ENCODE data around the gene PPP1R18. TPM values are rescaled to one million over a fixed set of nuclear protein-coding genes. Genes with fewer than 3 reads are reported as not detected.

Gene PPP1R18
- total and polyA plus RNA-seq, 9 of the 15 experiments (the other 6 are each of a cell fraction or from before 2014, with no cell fraction given): 12.0 to 99.2 (median 42.6) TPM

DNA sequence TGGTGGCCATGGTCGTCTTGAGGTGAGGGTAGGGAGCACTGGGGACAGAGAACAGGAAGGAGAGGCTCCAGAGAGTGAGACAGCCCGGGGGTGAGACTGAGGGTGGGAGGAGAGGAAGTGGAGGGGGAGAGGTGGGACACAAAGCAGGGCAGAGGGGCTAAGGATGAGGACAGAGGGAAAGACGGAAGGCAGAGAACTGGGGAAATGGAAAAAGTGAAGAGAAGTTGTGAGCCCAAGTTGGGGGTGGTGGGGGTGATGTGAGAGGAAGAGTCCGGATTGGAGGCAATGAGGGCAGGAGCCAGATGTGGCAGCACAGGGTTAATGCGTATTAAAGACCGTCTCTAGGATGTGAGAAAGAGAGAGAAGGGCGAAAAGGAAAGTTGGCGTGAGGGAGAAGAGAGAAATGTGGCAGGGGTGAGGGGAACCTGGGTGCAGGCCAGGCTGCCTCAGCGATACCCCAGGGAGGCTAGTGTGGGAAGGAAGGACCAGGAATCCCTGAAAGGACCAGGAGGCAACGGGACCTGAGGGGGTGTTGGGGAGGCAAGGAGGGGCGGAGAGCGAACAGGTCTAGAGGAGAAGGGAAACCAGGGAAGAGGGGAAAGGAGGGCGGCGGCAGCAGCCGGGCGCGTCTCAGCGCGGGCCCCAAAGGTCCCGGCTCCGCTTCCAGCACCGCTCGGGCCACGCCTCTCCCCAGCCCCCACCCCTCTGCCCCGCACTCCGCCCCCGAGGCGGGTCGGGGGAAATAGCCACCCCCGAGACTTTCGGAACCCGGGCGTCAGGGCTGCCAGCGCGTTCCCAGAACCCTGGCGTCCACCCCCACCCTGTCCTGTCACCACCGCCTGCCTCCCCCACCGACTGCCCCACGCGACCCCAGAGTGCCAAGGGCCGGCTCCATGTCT lies at the start of gene PPP1R18 (continued):
- TF ChIP-seq, protein P1, sequence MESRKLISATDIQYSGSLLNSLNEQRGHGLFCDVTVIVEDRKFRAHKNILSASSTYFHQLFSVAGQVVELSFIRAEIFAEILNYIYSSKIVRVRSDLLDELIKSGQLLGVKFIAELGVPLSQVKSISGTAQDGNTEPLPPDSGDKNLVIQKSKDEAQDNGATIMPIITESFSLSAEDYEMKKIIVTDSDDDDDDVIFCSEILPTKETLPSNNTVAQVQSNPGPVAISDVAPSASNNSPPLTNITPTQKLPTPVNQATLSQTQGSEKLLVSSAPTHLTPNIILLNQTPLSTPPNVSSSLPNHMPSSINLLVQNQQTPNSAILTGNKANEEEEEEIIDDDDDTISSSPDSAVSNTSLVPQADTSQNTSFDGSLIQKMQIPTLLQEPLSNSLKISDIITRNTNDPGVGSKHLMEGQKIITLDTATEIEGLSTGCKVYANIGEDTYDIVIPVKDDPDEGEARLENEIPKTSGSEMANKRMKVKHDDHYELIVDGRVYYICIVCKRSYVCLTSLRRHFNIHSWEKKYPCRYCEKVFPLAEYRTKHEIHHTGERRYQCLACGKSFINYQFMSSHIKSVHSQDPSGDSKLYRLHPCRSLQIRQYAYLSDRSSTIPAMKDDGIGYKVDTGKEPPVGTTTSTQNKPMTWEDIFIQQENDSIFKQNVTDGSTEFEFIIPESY (CRISPR knock-in tag; IDR thresholded peaks at IDR 0.05): no peak
- TF ChIP-seq U2AF1 (optimal IDR thresholded peaks at IDR 0.05; ENCODE audit: low read depth, low read length): no peak
- no peak for TF ChIP-seq CEBPB (tag; IDR thresholded peaks at IDR 0.05)
- no peak for TF ChIP-seq JUND (IDR thresholded peaks at IDR 0.05; ENCODE audit: borderline replicate concordance, low read depth, low read length)
- TF ChIP-seq JUND (tag; IDR thresholded peaks at IDR 0.05; ENCODE audit: borderline replicate concordance, low read depth, low read length): no peak
- TF ChIP-seq RBM17 (IDR thresholded peaks at IDR 0.05; ENCODE audit: borderline replicate concordance, low read depth, low read length): no peak
- TF ChIP-seq ZEB2 (IDR thresholded peaks at IDR 0.05): peak; percentile 53; the same call in 1 of the 2 replicates
- 0 out of 4 replicates have a peak, but pooled peaks of 1 of the 2 experiments have one; percentile 16 for TF ChIP-seq FOXA3 (CRISPR knock-in tag; conservative IDR thresholded peaks at IDR 0.05 in 1 of 2, IDR thresholded peaks at IDR 0.05 in 1 of 2)
- TF ChIP-seq ZBTB7A (IDR thresholded peaks at IDR 0.05; ENCODE audit: borderline replicate concordance, control insufficient read depth, low read depth, low read length): no peak
- TF ChIP-seq EP400 (IDR thresholded peaks at IDR 0.05): no peak
- TF ChIP-seq CBFB (CRISPR knock-in tag; IDR thresholded peaks at IDR 0.05): no peak
- TF ChIP-seq GATAD2A (IDR thresholded peaks at IDR 0.05): peak; percentile 63; the same call in 1 of the 2 replicates
- TF ChIP-seq, protein P2, sequence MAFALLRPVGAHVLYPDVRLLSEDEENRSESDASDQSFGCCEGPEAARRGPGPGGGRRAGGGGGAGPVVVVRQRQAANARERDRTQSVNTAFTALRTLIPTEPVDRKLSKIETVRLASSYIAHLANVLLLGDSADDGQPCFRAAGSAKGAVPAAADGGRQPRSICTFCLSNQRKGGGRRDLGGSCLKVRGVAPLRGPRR (CRISPR knock-in tag; IDR thresholded peaks at IDR 0.05): no peak
- peak; percentile 46 for TF ChIP-seq OTX1 (CRISPR knock-in tag; IDR thresholded peaks at IDR 0.05)
- no peak for TF ChIP-seq ZNF121 (CRISPR knock-in tag; conservative IDR thresholded peaks at IDR 0.05)
- peak; percentile 65 for TF ChIP-seq BRD9 (IDR thresholded peaks at IDR 0.05; ENCODE audit: low read depth, partially characterized antibody)
- peak; percentile 46; the same call in 1 of the 2 replicates for TF ChIP-seq ARID2 (IDR thresholded peaks at IDR 0.05)
- TF ChIP-seq ARID3A (IDR thresholded peaks at IDR 0.05; ENCODE audit: borderline replicate concordance, low read depth, low read length): no peak
- TF ChIP-seq TCF7 (IDR thresholded peaks at IDR 0.05; ENCODE audit: borderline replicate concordance): no peak
- TF ChIP-seq, protein P3, sequence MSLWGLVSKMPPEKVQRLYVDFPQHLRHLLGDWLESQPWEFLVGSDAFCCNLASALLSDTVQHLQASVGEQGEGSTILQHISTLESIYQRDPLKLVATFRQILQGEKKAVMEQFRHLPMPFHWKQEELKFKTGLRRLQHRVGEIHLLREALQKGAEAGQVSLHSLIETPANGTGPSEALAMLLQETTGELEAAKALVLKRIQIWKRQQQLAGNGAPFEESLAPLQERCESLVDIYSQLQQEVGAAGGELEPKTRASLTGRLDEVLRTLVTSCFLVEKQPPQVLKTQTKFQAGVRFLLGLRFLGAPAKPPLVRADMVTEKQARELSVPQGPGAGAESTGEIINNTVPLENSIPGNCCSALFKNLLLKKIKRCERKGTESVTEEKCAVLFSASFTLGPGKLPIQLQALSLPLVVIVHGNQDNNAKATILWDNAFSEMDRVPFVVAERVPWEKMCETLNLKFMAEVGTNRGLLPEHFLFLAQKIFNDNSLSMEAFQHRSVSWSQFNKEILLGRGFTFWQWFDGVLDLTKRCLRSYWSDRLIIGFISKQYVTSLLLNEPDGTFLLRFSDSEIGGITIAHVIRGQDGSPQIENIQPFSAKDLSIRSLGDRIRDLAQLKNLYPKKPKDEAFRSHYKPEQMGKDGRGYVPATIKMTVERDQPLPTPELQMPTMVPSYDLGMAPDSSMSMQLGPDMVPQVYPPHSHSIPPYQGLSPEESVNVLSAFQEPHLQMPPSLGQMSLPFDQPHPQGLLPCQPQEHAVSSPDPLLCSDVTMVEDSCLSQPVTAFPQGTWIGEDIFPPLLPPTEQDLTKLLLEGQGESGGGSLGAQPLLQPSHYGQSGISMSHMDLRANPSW (CRISPR knock-in tag; IDR thresholded peaks at IDR 0.05): no peak
- TF ChIP-seq, protein P4, sequence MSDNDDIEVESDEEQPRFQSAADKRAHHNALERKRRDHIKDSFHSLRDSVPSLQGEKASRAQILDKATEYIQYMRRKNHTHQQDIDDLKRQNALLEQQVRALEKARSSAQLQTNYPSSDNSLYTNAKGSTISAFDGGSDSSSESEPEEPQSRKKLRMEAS (CRISPR knock-in tag; IDR thresholded peaks at IDR 0.05): no peak
